DMS153 treated with DMSO at 0.1 percent for 48 hours (cell line): ENCODE results near the gene PDE3B.
"Not testable (repeated sequence)": the region's sequence is repeated elsewhere in the genome, so short reads cannot be mapped to it uniquely, and the experiment has no call there.

Source experiments
- DNase-seq: peaks from one replicate; lab custom pipeline; 2025; ENCODE audit not compliant: unreplicated experiment; lab: John Stamatoyannopoulos, UW

Gene PDE3B

GRCh38 chr11:14793546-14793945 is 149.9 kb downstream of the PDE3B start:
- no peak for DNase-seq

GRCh38 chr11:14796028-14796427 is 152.4 kb downstream of the PDE3B start:
- DNase-seq: not testable (repeated sequence)

- no peak for DNase-seq
Measured at GRCh38 chr11:14803846-14804245, 160.2 kb downstream of the PDE3B start.

GRCh38 chr11:14809466-14809865 is 165.9 kb downstream of the PDE3B start:
- DNase-seq: no peak

- no peak for DNase-seq
Measured at GRCh38 chr11:14812757-14813156, 169.2 kb downstream of the PDE3B start.

GRCh38 chr11:14813516-14813915 is 169.9 kb downstream of the PDE3B start:
- no peak for DNase-seq

GRCh38 chr11:14818779-14819178 is 175.2 kb downstream of the PDE3B start:
- DNase-seq: no peak

GRCh38 chr11:14819596-14819995 is 176.0 kb downstream of the PDE3B start:
- DNase-seq: no peak

- no peak for DNase-seq
Measured at GRCh38 chr11:14821031-14821430, 177.4 kb downstream of the PDE3B start.

- DNase-seq: no peak
Measured at GRCh38 chr11:14826600-14826999, 183.0 kb downstream of the PDE3B start.

- no peak for DNase-seq
Measured at GRCh38 chr11:14835496-14836492, 192.2 kb downstream of the PDE3B start.

- DNase-seq: no peak
Measured at GRCh38 chr11:14842002-14842401, 198.4 kb downstream of the PDE3B start.

- no peak for DNase-seq
Measured at GRCh38 chr11:14852571-14853177, 209.1 kb downstream of the PDE3B start.

GRCh38 chr11:14854057-14854456 is 210.5 kb downstream of the PDE3B start:
- no peak for DNase-seq

- DNase-seq: no peak
Measured at GRCh38 chr11:14855890-14856289, 212.3 kb downstream of the PDE3B start.

- DNase-seq: no peak
Measured at GRCh38 chr11:14857621-14858020, 214.0 kb downstream of the PDE3B start.

GRCh38 chr11:14858404-14858803 is 214.8 kb downstream of the PDE3B start:
- DNase-seq: no peak

- DNase-seq: no peak
Measured at GRCh38 chr11:14860511-14860910, 216.9 kb downstream of the PDE3B start.

- no peak for DNase-seq
Measured at GRCh38 chr11:14861680-14862079, 218.1 kb downstream of the PDE3B start.

- not testable (repeated sequence) for DNase-seq
Measured at GRCh38 chr11:14863775-14864174, 220.2 kb downstream of the PDE3B start.

- DNase-seq: no peak
Measured at GRCh38 chr11:14872032-14872431, 228.4 kb downstream of the PDE3B start.

GRCh38 chr11:14873632-14874031 is 230.0 kb downstream of the PDE3B start:
- DNase-seq: no peak
